CMK (cell line): ENCODE measurements around the gene ATP13A1.
"Not testable (repeated sequence)": the region's sequence is repeated elsewhere in the genome, so short reads cannot be mapped to it uniquely, and the experiment has no call there.

Source experiments
- DNase-seq: peaks from one replicate; pipeline ENCODE4 v3.0.0-alpha.2; 2010; ENCODE audit warnings: low read depth

The ATP13A1 gene

GRCh38 chr19:19663256-19664120 lies at the start of gene ATP13A1:
TSS of gene ATP13A1 (minus strand) at chr19:19663676. CDS start at chr19:19663666, 10 bp downstream.
- peak; percentile 87 for DNase-seq

- no peak for DNase-seq
These were observed 48.7 kb upstream of the ATP13A1 start for GRCh38 chr19:19711934-19712828.

DNA sequence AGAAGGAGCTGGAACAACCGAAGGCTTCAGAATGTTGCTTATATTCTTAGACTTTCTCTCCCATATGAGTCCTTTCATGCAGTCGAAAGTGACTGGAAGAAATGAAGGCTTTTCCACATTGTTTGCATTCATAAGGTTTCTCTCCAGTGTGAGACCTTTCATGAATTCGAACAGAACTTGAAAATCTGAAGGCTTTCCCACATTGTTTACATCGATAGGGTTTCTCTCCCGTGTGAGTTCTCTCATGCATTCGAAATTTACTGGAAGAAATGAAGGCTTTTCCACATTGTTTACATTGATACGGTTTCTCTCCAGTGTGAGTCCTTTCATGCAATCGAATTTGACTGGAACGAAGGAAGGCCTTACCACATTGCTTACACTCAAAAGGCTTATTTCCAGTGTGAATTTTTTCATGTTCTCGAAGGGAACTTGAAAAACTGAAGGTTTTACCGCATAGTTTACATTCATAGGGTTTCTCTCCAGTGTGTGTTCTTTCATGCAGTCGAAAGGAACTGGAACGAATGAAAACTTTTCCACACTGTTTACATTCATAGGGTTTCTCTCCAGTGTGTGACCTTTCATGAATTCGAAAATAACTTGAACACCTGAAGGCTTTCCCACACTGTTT lies 47.9 kb upstream of the ATP13A1 start:
- no peak for DNase-seq

- DNase-seq = no peak
These were observed 47.0 kb upstream of the ATP13A1 start for GRCh38 chr19:19710506-19710905.

DNA sequence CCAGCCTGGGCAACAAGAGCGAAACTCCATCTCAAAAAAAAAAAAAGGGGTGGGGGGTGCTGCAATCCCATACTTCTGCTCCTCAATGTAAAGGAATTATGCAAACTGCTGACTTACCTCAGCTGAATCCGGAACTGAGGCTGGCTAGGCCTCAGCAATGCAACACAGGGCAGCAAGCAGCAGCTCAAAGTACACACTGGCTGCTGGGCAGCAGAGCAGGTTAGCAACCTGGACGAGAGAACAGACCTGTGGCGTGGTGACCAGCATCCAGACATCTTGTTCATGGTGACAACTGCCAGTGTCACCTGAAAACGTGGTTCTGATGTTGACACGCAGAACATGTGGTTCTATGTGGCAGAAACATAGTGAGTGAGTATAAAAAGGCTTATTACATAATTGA lies 41.4 kb upstream of the ATP13A1 start:
- no peak for DNase-seq

- not testable (repeated sequence) for DNase-seq
These were observed 37.0 kb upstream of the ATP13A1 start for GRCh38 chr19:19700493-19700892.

GRCh38 chr19:19697589-19697988 lies 34.1 kb upstream of the ATP13A1 start:
- DNase-seq = no peak

DNA sequence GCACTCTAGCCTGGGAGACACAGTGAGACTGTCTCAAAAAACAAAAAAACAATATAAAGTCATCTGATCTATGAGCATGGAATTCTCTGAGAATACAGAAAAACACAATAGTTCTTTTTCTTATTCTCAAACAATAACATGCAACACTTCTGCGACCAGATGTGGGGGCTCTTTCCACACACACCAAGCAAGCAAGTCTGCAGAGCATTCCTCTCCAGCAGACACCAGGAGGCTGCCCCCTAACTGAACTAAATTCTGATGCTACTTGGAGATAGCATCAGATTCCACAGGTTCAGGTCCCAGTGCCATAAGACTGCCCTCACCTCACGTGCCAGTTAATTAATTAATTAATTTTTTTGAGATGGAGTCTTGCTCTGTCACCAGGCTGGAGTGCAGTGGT lies 32.9 kb upstream of the ATP13A1 start:
- no peak for DNase-seq

GRCh38 chr19:19691683-19692082 lies 28.2 kb upstream of the ATP13A1 start:
- DNase-seq = no peak

DNA sequence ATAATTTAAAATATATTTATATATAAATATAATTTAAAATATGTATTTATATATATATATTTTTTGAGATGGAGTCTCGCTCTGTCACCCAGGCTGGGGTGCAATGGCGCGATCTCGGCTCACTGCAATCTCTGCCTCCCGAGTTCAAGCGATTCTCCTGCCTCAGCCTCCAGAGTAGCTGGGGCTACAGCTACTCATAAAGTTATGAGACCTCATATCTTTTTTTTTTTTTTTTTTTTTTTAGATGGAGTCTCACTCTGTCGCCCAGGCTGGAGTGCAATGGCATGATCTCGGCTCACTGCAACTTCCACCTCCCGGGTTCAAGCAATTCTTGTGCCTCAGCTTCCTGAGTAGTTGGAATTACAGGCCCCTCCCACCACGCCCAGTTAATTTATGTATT lies 25.5 kb upstream of the ATP13A1 start:
- DNase-seq = not testable (repeated sequence)

- DNase-seq = no peak
These were observed 23.6 kb upstream of the ATP13A1 start for GRCh38 chr19:19687090-19687489.

DNA sequence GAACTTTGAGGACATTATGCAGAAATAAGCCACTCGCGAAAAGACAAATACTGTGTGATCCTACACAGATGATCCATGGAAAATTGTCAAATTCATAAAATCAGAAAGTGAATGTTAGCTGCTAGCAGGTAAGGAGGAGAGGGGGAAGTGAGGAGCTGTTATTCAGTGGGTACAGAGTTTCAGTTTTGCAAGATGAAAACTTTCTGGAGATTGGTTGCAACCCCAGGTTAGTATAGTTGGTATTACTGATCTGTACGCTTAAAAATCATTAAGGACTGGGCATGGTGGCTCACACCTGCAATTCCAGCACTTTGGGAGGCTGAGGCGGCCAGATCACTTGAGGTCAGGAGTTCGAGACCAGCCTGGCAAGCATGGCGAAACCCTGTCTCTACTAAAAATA lies 23.1 kb upstream of the ATP13A1 start:
- no peak for DNase-seq

DNA sequence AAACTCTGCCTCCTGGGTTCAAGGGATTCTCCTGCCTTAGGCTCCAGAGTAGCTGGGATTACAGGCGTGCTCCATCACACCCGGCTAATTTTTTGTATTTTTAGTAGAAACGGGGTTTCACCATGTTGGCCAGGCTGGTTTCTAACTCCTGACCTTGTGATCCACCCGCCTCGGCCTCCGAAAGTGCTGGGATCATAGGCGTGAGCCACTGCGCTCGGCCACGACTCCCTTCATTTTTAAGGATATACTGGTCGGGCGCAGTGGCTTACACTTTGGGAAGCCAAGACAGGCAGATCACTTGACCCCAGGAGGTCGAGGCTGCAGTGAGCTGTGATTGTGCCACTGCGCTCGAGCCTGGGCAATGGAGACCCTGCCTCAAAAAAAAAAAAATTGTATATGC lies 22.6 kb upstream of the ATP13A1 start:
- not testable (repeated sequence) for DNase-seq

GRCh38 chr19:19679176-19680073 lies 15.9 kb upstream of the ATP13A1 start:
- no peak for DNase-seq

- no peak for DNase-seq
These were observed 14.1 kb upstream of the ATP13A1 start for GRCh38 chr19:19677579-19677978.

- no peak for DNase-seq
These were observed 10.8 kb upstream of the ATP13A1 start for GRCh38 chr19:19674315-19674714.

DNA sequence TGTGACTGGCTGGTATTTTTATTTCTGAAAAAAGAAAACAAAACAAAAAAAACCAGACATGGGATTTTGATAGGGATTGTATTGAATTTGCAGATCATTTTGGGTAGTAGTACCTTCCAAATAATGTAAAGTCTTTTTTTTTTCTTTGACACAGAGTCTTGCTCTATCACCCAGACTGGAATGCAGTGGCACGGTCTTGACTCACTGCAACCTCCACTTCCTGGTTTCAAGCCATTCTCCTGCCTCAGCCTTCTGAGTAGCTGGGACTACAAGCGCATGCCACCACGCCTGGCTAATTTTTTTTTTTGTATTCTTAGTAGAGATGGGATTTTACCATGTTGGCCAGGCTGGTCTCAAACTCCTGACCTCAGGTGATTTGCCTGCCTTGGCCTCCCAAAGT lies 9.3 kb upstream of the ATP13A1 start:
- DNase-seq = no peak

- DNase-seq = no peak
These were observed 6.6 kb upstream of the ATP13A1 start for GRCh38 chr19:19670070-19670551.

GRCh38 chr19:19668230-19669012 lies 4.9 kb upstream of the ATP13A1 start, which contains the start of gene ZNF101:
TSS of gene ZNF101 (plus strand) at chr19:19668839. CDS start at chr19:19668964, 125 bp downstream.
- peak; percentile 83 for DNase-seq

DNA sequence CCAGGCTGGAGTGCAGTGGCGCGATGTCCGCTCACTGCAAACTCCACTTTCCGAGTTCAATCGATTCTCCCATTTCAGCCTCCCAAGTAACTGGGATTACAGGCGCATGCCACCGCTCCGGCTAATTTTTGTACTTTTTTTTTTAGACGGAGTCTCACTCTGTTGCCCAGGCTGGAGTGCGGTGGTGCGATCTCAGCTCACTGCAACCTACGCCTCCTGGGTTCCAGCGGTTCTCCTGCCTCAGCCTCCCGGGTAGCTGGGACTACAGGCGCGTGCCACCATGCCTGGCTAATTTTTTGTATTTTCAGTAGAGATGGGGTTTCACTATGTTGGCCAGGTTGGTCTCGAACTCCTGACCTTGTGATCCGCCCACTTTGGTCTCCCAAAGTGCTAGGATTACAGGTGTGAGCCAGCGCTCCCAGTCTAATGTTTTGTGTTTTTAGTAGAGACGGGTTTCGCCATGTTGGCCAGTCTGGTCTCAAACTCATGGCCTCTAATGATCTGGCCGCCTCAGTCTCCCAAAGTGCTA lies 2.0 kb upstream of the ATP13A1 start:
- not testable (repeated sequence) for DNase-seq
